ENCODE measurements around the gene FRMD1.
"Not testable (repeated sequence)": the region's sequence is repeated elsewhere in the genome, so short reads cannot be mapped to it uniquely, and the experiment has no call there.

The FRMD1 gene

DNA sequence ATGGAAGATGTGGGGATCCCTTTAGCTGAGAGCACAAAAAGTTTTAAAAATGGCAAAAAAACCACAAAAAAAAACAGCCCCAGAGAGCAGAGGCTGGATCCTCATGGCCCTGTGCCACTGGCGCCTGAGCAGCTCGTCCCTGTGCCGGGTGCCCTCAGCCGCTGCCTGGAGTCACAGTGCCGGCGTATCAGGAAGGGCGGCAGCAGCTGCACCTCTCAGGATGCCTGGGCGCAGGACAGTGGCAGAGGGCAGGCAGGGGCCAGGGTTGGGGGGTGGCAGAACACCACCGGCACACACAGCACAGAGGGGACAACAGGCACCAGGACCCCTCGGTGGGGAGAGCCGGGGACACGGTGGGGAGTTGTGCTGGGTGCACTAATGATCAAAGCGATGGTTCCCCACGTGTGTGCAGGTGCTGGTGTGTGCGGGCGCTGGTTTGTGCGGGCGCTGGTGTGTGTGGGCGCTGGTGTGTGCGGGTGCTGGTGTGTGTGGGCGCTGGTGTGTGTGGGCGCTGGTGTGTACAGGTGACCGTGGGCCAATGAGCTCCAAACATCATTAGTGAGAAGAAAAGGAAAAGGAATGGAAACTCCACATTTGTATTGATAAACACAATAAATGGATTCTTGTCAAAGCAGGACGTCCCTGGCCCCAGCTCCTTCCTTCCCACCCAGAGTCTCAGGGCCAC lies 1.5 kb upstream of the FRMD1 start:
- DNase-seq (ENCODE audit: low read depth in 1 of 2, low spot score in 1 of 2), result no peak

DNA sequence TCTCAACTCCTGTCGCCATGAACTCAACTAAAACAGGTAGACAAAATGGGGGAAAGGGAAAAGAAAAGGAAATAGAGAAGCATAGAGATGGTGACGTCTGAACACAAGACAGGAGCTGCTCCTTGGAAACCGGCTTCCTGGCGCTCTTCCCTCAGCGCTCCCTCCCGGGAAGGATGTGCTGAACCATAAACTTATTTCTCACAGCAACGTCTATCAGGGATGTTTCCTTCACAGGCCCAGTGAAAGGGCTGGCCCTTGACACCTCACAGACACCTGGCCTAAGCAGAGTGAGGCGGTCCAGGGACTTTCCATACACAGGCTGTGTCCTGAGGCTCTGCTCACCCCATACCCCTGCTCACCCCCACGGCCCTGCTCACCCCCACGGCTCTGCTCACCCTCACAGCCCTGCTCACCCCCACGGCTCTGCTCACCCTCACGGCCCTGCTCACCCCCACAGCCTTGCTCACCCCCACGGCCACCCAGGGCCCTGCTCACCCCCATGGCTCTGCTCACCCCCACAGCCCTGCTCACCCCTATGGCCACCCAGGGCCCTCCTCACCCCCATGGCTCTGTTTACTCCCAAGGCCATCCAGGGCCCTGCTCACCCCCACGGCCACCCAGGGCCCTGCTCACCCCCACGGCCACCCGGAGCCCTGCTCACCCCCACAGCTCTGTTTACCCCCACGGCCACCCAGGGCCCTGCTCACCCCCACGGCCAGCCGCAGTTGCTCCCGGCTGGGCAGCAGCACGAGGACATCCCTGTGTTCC lies 653 bp downstream of the FRMD1 start:
- DNase-seq (ENCODE audit: low read depth in 1 of 2, low spot score in 1 of 2), result no peak

DNA sequence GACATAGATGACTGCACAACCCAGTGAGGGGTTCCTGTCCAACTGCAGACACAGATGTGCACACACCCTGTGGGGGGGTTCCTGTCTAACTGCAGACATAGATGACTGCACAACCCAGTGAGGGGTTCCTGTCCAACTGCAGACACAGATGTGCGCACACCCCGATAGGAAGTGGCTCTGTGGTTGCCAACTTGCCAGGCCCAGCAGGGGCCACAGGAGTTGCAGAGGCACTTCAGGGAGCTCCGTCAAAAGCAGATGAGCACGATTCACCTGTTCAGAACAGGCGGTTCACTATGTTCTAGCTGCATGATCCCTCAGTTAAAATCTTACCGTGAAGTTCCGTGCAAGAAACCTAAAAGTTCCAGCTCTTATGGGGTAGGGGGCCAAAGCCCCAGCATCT lies 1.6 kb downstream of the FRMD1 start:
- not testable (repeated sequence) for DNase-seq (ENCODE audit: low read depth in 1 of 2, low spot score in 1 of 2)

DNA sequence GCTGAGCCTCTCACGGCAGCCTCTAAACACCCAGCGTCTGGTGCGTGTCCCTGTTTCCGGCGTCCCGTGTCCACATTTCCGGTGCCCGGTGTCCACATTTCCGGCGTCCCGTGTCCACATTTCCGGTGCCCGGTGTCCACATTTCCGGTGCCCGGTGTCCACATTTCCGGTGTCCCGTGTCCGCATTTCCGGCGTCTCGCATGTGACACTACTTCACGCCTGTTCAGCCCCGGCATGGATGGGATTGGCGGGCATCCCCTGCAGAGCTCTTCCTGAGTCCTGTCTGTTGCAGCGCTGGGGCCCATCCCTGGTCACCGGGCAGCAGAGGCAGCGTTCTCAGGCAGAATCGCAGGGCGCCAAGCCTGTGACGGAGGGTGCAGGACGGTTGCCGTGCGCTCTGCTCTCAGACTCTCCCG lies 3.2 kb downstream of the FRMD1 start:
- no peak for DNase-seq (ENCODE audit: low read depth in 1 of 2, low spot score in 1 of 2)

DNA sequence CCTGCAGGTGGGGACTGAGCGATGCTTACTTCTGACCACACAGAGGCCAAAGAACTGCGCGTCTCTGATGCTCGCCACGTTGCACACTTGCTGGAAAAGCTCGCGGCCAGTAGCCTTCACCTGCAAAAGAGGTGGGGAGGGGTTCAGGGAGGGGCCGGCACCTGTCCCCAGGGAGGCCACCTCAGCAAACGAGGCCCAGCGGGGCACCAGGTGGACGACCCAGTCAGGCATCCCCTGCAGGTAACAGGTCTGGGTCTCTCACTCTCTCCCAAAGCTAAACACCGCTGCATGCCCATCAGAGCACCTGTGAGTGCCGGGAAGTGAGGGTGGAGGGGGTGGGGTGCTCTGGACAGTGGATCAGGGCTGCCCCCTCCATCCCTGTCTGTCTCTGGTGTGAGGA lies 3.8 kb downstream of the FRMD1 start:
- DNase-seq (ENCODE audit: low read depth in 1 of 2, low spot score in 1 of 2), result no peak

DNA sequence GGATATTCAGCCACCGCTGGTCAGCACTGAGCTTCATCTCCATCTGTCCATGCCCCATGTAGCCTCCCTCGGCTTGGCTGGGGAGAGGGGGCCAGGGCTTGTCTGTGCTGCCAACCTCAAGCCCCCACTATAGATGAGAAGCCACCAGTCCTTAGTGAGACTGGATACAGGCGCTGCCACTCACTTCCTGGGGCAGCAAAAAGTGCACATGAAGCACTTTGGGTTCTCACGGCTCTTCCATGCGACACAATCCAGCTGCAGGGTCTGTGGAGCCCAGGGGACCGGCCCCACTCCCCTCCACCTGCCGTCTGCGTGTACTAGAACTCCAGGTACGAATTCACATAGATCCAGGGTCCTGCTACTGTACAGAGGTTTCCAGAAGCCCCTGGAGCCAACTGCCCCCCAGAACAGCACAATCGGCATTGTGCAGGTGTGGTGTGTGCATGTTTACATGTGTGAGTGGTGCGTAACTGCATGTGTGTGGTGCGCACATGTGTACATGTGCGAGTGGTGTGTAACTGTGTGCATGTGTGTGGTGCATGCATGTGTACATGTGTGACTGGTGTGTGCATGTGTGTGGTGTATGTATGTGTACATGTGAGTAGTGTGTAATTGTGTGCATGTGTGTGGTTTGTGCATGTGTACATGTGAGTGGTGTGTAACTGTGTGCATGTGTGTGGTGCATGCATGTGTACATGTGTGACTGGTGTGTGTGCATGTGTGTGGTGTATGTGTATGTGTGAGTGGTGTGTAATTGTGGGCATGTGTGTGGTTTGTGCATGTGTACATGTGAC lies 4.9 kb downstream of the FRMD1 start:
- DNase-seq (ENCODE audit: low read depth in 1 of 2, low spot score in 1 of 2), result no peak

DNA sequence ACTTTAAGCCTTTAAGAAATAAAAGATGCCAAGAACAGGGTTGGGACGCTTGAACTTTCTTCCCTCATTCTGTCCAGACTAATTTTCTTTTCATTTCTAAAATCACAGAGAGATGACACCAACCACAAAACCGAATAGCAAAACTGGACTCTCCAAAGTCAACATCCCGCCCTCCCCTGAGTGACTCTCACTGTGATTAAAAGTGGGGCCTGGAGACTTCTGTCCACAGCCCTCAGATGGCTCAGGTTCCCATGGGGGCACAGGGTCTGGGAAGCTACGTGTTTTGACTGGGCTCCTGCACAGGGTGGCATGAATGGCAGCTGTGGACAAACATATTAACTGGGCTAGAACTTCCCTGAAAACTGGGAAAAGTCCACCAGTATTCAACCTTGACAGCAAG lies 6.3 kb downstream of the FRMD1 start:
- no peak for DNase-seq (ENCODE audit: low read depth in 1 of 2, low spot score in 1 of 2)

DNA sequence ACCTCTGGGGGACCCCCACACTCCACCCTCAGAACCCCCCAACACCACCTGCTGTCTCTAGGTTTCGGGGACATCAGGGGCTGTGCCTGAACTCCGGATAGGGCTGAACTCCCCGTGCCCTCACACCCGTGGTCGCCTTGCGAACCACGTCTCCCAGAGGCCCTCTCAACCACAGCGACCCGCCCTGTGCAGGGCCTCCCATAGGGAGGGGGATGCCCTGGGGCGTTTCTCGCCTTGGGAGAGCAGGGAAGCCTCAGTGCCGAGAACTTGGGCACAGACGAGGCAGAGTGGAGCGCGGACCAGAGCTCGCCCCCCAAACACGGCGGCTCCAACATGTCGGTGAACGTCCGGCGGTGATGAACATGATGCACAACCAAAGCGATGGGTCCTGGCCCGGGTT lies 6.8 kb downstream of the FRMD1 start:
- DNase-seq (ENCODE audit: low read depth in 1 of 2, low spot score in 1 of 2), result no peak

DNA sequence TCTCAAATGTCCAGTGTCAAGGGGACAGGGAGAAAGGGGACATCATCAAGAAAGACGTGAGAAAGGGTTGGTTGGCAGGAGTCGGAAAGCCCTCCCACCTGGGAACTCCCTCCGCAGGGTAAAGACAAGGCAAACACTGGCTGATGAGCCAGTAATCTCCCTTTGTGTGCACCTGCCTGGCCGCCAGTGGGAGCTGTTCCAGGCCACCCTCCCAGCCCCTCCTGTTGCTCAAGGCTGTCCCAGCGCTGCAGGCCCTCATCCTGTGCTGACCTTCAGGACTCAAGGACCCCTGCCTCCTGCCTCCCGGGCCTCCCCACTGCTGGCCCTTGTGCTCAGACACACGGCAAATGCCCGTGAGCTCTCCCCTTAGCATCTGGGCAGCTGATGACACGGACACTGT lies 7.4 kb downstream of the FRMD1 start:
- DNase-seq (ENCODE audit: low read depth in 1 of 2, low spot score in 1 of 2), result no peak

DNA sequence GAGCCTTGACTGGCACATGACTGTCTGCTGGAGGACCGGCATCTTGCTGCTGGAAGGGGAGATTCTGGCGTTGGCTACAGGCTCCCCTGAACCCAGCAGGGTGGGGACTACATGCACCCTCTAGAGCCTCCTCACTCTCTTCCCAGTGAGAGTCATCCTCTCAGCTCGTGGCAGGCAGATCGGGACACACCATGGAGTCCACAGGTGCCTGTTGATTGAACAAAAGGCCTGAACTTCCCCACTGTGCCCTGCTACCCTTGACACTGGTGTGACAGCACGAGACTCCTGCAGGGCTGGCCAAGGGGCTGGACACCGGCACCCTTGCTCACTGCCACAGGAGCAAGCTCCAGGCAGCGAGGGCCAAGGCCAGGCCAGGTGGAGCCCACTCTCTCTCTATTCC lies 8.2 kb downstream of the FRMD1 start:
- no peak for DNase-seq (ENCODE audit: low read depth in 1 of 2, low spot score in 1 of 2)

DNA sequence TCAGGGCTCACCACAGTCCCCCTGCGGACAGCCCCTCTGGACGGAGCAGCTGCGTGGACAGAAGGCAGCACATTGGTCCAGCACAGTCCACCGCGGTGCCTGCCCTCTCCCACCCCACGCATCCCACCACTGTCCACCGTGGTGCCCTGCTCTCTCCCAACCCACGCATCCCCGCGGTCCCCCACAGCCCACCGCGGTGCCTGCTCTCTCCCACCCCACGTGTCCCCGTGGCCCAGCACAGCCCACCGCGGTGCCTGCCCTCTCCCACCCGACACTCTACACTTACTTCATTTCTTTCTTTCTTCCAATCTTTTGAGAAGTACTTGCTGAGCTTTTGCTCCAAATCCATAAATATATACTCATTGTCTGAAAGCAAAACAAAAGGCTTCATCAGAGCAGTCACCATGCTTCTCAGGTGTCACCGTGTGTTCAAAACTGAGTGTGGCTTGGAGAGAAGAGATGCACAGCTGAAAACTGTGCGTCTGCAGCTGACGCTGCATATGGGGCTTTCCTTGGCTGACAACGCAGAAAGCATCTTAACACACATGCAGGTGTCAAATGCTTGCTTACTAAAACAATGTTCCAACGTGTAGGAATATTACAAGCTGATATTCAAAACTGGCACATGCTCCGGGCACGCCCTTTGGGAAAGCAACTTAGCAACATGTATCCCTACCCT lies 11.8 kb downstream of the FRMD1 start:
- DNase-seq (ENCODE audit: low read depth in 1 of 2, low spot score in 1 of 2), result no peak

DNA sequence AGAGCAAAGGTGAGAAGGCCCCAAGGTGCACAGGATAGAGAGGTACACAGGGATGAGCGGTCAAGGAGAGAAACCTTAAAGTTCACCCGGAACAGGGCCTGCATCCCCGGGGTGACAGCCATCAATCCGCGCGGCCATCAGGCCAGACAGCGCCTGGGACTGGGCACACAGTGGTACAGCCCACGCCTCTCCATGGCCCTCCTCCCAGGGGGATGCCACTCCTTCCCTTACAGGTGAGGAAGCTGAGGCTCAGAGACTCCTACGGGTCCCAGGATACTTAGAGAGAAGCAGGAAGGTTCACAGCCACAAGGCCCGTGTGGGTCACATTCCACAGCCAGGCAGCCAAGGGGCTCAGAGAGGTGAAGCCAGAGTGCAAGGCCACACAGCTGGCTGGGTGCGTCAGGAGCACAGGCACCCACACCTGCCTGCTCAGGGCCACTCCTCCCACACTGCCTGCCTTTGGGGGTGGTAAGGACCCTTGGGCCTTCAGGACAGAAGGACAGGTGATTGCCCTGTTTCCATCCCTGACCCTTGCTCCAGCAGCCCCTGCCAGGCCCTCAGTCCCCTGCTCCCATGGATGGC lies 14.7 kb downstream of the FRMD1 start:
- DNase-seq (ENCODE audit: low read depth in 1 of 2, low spot score in 1 of 2), result no peak

DNA sequence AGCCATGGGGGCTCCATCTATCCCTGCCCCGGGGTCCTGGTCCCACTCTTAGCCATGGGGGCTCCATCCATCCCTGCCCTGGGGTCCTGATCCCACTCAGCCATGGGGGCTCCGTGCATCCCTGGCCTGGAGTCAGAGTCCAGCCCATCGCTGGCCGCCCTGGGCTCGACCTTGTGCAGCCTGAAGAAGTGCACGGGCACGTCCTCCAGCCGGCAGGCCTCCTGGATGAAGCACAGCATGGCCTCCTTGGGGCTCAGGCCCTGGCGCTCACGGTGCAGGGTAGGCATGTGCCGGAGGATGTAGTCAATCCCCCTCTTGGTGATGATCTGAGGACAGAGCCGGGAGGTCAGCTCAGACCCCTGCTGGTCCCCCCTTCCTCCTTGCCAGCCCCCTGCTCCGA lies 15.6 kb downstream of the FRMD1 start:
- no peak for DNase-seq (ENCODE audit: low read depth in 1 of 2, low spot score in 1 of 2)

DNA sequence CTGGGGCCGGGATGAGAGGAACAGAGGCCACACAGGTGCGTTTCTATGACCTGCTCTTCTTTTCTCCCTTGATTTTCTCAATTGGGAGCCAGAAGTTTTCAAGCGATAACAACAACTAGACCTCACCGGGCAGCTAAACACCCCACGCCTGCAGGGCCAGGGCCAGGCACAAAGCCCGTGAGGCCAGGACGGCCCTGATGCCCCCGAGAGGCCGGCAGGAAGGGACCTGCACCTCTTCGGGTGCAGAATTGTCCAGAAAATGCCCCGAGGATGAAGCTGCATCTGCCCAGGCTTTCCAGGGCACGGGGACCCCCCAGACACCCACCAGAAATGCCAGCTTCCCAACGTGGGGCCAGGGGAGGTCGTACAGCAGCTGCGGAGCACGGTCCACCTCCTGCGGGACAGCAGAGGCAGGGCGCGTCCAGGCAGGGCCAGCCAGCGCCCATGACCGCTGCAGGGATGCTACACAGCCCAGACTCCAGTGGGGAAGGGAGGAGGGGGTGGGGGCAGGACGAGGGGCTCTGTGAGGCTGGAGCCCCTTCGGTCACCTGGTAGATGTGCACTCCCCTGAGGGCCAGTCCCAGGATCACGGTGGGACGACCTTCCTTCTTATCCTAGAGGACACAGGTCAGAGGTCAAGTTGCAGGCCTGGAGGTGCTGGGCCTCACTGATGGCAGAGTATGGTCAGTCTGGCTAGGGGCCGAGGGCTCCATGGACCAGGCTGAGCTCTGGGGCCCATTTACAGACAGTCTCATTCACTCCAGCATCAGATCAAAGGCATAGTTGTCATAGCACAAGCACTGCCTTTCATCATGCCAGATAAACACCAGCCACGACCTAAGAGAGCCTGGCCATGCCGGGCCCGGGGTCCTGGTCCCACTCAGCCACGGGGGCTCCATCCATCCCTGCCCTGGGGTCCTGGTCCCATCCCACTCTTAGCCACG lies 16.4 kb downstream of the FRMD1 start:
- DNase-seq (ENCODE audit: low read depth in 1 of 2, low spot score in 1 of 2), result no peak

DNA sequence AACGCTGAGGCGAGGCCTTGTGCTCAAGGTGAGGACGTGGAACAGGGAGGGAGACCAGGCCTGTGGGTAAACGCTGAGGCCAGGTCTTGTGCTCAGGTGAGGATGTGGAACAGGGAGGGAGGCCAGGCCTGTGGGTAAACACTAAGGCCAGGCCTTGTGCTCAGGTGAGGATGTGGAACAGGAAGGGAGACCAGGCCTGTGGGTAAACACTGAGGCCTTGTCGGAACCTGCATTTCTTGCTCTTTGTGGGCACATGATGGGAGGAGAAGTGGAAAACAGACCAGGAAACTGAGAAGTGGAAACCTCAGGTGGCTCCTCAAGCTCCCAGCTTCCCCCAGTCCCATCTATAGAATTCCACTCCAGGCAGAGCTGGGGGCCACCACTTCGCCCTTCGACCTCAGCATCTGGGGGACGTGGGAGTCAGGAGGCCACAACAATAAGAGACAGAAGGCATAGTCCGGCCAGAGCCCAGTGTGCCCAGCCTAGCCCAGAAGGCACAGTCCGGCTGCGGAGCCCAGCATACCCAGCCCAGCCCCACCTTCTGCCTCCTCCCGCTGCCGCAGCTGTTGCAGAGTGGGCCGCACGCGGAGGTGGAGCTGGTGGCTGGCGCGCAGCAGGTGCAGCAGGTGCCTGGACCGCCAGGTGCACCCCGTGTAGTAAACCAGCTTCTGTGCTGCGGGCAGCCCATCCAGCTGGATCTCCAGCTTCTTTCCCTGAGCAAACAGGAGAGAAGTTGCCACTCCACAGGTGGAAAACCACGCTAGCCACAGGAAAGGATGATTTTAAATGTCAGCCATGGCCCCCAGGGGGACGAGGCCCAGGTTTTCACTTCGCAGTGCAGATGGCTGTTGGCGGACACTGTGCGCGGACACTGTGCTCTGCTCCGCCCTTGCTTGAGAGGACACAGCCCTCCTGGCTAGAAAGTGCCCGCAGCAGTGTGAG lies 17.5 kb downstream of the FRMD1 start:
- DNase-seq (ENCODE audit: low read depth in 1 of 2, low spot score in 1 of 2), result no peak

DNA sequence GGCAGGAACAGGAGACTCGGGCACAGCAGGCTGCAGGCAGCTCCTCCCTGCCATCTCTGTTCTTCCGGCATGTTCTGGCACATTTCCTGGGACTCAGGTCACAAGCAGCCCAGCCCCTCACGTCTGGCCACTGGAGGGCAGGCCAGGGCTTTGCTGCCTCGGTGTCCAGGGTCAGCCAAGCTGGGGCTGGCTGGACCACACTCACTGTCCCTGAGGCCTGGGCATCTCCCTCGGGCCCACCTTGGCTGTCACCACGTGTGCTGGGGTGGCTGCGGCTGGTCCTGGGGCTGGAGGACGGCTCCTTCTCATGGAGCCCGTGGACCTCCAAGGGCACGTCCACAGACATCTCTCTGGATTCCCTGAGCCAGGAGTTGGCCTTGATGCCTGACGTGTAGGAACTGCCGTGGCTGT lies 18.5 kb downstream of the FRMD1 start:
- DNase-seq (ENCODE audit: low read depth in 1 of 2, low spot score in 1 of 2), result no peak

DNA sequence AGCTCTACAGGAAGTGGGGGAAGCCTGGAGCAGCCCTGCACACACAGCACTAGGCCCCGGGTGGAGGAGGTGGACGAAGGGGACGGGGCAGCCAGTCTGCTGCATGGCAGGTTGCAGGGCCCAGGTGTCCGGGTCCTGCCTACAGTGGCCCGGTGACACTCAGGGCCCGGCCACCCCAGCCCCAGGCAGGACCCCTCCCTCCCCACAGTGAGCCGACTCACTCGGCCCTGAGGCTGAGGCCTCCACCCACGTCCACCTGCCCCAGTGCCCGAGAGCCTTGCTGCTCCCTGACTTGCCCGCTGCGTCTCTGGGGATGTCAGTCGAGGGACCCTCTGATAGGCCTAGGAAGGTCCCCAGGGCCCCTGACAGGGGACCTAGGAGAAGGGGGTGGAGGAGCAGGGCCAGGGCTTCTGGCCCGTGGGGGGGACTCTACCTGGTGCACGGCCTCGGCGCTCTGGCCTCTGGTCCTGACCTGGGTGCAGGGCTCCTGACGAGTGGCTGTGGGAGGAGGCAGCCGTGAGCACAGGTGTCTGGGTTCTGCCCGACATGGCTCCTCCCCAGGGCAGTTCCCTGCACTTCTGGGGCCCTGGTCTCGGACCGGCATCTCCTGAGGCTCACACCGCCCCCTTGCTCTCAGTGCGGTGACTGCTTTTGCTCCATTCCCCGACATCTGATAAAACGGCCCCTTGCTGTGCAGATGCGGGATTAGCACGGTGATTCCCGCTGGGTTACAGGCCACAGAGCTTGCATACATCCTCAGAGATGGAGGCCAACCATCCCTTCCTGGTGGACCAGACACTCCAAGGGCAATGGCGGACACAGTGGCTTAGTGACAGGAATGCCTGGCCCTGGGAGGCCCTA lies 20.1 kb downstream of the FRMD1 start:
- DNase-seq (ENCODE audit: low read depth in 1 of 2, low spot score in 1 of 2), result no peak

DNA sequence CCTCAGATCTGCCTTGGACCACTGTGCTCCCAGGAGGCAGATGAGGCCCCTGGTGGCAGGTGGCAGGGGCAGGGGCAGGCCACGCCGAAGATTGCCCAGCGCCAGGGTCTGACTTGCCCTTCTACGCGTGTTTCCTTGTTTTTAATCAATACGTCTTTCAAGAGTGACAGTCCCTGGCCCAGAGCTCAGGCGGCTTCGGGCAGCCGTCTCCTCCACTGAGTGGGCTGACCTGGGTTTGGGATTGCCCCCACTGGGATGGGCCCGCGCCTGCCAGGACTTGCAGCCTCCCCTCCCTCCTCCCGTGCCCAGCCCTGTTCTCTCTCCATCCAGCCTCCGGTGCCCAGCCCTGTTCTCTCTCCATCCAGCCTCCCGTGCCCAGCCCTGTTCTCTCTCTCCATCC lies 21.2 kb downstream of the FRMD1 start:
- DNase-seq (ENCODE audit: low read depth in 1 of 2, low spot score in 1 of 2), result no peak

All from activated CD4-positive, alpha-beta T cell treated with anti-CD3 and anti-CD28 coated beads, Interleukin-2, amount 50 U/mL, for 24 hours (primary cell).